ENCODE results near the gene PGGHG. TPM values are rescaled to one million over a fixed set of nuclear protein-coding genes. Genes with fewer than 3 reads are reported as not detected.

Gene PGGHG
- total RNA-seq (2016; rRNA removed; fragmentation: Illumina TruSeq; extraction: Trizol) (1.5 and 5.9 TPM in 2 replicates), polyA plus RNA-seq (2011; rRNA removed) (14.8 and 17.4 TPM in 2 replicates), polyA minus RNA-seq (2011; rRNA and poly(A)+ RNA removed; ENCODE audit: low replicate concordance) (2.9 and 7.7 TPM in 2 replicates), Bru-seq, nascent RNA (percentile 46 among the genes with signal in this experiment), BruChase-seq, experiment 1, labeled RNA remaining after a 6-hour chase (percentile 56 among the genes with signal in this experiment), BruChase-seq, experiment 2, labeled RNA remaining after a 2-hour chase (percentile 44 among the genes with signal in this experiment)
- 0.51 and 0.79 TPM in 2 replicates for total RNA-seq (2016; cell fraction: cytosol; rRNA removed; fragmentation: Illumina TruSeq; extraction: Trizol; ENCODE audit: low read depth)
- total RNA-seq (2016; cell fraction: insoluble cytoplasmic fraction; rRNA removed; fragmentation: Illumina TruSeq; extraction: Trizol) = 1.7 and 6.0 TPM in 2 replicates
- total RNA-seq (2016; cell fraction: membrane; rRNA removed; fragmentation: Illumina TruSeq; extraction: Trizol) = 0.96 and 1.2 TPM in 2 replicates
- 6.6 and 7.9 TPM in 2 replicates for total RNA-seq (2016; cell fraction: nucleus; rRNA removed; fragmentation: Illumina TruSeq; extraction: Trizol)
- polyA plus RNA-seq (2011; cell fraction: cytosol; rRNA removed) = 2.8 and 4.0 TPM in 2 replicates
- 254 and 355 TPM in 2 replicates for polyA plus RNA-seq (2011; cell fraction: nucleus; rRNA removed)
- polyA plus RNA-seq (2012) = 11.4 and 16.7 TPM in 2 replicates
- polyA plus RNA-seq (2016; cell fraction: cytosol; fragmentation: Illumina TruSeq; extraction: Trizol; ENCODE audit: low read depth) = 0.29 and 0.37 TPM in 2 replicates
- polyA plus RNA-seq (2016; cell fraction: insoluble cytoplasmic fraction; fragmentation: Illumina TruSeq; extraction: Trizol; ENCODE audit: low read depth) = 1.6 and 2.4 TPM in 2 replicates
- 0.88 and 1.1 TPM in 2 replicates for polyA plus RNA-seq (2016; cell fraction: membrane; fragmentation: Illumina TruSeq; extraction: Trizol; ENCODE audit: low read depth)
- polyA plus RNA-seq (2016; cell fraction: nucleus; fragmentation: Illumina TruSeq; extraction: Trizol; ENCODE audit: insufficient read depth, low read depth) = 30.4 and 30.9 TPM in 2 replicates
- 1.9 and 2.7 TPM in 2 replicates for polyA minus RNA-seq (2011; cell fraction: cytosol; rRNA and poly(A)+ RNA removed)
- 13.7 and 13.8 TPM in 2 replicates for polyA minus RNA-seq (2011; cell fraction: nucleus; rRNA and poly(A)+ RNA removed)
- long read RNA-seq, experiment 1 = 0 reads
- long read RNA-seq, experiment 2, partial matches to known transcripts = 3 of 14 reads
- long read RNA-seq, experiment 2, other reads (novel, unspliced or antisense) = 10 of 14 reads

DNA sequence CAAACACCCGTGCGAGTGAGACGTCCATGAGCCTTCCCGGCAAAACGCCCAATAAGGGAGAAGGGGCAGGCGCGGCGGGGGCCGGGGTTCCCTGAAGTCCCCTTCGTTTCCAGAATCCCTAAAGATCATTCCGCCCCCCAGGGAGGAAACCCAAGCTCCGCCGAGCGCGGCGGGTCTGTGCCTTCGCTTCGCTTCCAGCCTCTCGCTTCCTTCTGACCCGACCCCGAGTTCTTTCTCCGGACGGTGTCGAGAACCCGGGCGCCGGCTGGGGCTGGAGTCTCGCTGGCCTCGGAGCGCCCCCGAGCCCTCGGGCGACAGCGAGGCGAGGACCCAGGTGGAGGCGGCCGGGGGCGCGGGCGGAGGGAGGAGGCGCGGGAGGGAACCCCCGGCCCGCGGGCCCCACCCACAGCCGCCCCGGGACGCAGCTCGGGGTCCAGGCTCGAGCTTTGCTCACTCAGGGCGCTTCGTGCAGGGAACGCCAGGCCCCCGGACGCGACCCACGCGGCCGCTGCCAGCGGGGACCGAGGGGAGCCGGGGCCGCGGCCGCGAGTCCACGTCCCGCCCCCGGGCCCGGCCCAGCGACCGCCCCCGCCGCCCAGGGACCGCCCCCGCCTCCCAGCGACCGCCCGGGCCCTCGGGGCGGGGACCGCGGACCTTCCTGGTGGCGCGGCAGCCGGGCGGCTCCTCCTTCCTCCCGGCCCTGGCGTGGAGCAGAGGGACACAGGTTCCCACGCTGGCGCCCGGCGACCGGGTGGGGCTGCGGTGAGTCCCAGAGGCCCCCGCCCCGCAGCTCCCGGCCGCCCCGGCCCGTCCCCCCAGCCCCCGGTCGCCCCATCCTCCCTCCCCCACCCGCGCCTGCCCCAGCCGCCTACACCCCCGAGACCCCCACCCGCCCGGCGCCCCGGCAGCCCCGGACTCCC is at the start of gene PGGHG:
TSS of gene PGGHG (plus strand) at position 649 of the 920 bp plus-strand sequence. CDS start 691 bp downstream, outside the sequence.
- intact Hi-C loops (cut with micrococcal nuclease; ENCODE audit: unreplicated experiment) = no loop called here
- 0 out of 5 replicates have a peak, but pooled peaks cover 0 to 2% of the 10 kb centered on the region in 2 experiments for H3K36me3 ChIP-seq (replicated peaks in 1 of 2; ENCODE audit: control insufficient read depth in 1 of 2, insufficient read depth in 2 of 2, low read length in 2 of 2)
- peaks cover 40% of the 10 kb centered on the region for H3K4me1 ChIP-seq (ENCODE audit: insufficient read depth, low read length)
- H3K27ac ChIP-seq (ENCODE audit: extremely low read length, insufficient read depth, low read length) = no peak within 1 kb of the TSS
- in situ Hi-C loops (cut with HindIII; ENCODE audit: extremely low pct_ligation_motif_present, low pct_unique_long_range_greater_than_20kb) = no loop called here
- peaks cover 5 to 45% of the 10 kb centered on the region in 2 experiments; a peak in 4 of 5 replicates for H3K27me3 ChIP-seq (ENCODE audit: control insufficient read depth in 1 of 2, insufficient read depth in 2 of 2, low read length in 2 of 2)
- ChIA-PET CTCF (ENCODE audit: low intra/inter-chr PET ratio, low total read pairs) (no interaction called here), POLR2A (no interaction called here)
- DNase-seq (ENCODE audit: low spot score) (no peak), ATAC-seq (peak; percentile 54), FAIRE-seq (no peak)
- no TSS peak for BruUV-seq (replicated peaks)
- H3K9ac ChIP-seq (ENCODE audit: insufficient read depth, low read depth, low read length) = peak within 1 kb of the TSS; percentile 56; the same call in 1 of the 2 replicates
- no peaks in the 10 kb centered on the region for H3K9me3 ChIP-seq (ENCODE audit: low read length)
- H3K4me2 ChIP-seq (ENCODE audit: low read depth, low read length) = peak within 1 kb of the TSS; percentile 95
- no peak within 1 kb of the TSS for H2AFZ ChIP-seq (ENCODE audit: low read length)
- WGBS (ENCODE audit: low lambda C conversion rate) = 0% methylated on average over 7 of the region's 112 CpGs
- no peaks in the 10 kb centered on the region for H3K79me2 ChIP-seq (ENCODE audit: insufficient read depth, low read length)
- peak within 1 kb of the TSS; percentile 50 to 75 (median 58); a peak in 5 of 6 replicates for H3K4me3 ChIP-seq (replicated peaks in 1 of 3; ENCODE audit: insufficient read depth in 1 of 3, low read depth in 2 of 3, low read length in 3 of 3)
- no peaks in the 10 kb centered on the region for H4K20me1 ChIP-seq (ENCODE audit: insufficient read depth, low read length)
- 0 out of 2 replicates have a peak, but pooled peaks have one; percentile 30 for TF ChIP-seq ZNF160 (CRISPR knock-in tag; IDR thresholded peaks at IDR 0.05)
- TF ChIP-seq MLLT10 (CRISPR knock-in tag; IDR thresholded peaks at IDR 0.05) = no peak
- TF ChIP-seq ZNF350 (CRISPR knock-in tag; IDR thresholded peaks at IDR 0.05; ENCODE audit: borderline replicate concordance, low read depth) = 0 out of 2 replicates have a peak, but pooled peaks have one; percentile 39
- TF ChIP-seq, protein P1, sequence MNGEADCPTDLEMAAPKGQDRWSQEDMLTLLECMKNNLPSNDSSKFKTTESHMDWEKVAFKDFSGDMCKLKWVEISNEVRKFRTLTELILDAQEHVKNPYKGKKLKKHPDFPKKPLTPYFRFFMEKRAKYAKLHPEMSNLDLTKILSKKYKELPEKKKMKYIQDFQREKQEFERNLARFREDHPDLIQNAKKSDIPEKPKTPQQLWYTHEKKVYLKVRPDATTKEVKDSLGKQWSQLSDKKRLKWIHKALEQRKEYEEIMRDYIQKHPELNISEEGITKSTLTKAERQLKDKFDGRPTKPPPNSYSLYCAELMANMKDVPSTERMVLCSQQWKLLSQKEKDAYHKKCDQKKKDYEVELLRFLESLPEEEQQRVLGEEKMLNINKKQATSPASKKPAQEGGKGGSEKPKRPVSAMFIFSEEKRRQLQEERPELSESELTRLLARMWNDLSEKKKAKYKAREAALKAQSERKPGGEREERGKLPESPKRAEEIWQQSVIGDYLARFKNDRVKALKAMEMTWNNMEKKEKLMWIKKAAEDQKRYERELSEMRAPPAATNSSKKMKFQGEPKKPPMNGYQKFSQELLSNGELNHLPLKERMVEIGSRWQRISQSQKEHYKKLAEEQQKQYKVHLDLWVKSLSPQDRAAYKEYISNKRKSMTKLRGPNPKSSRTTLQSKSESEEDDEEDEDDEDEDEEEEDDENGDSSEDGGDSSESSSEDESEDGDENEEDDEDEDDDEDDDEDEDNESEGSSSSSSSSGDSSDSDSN (CRISPR knock-in tag; IDR thresholded peaks at IDR 0.05) = 0 out of 2 replicates have a peak, but pooled peaks have one; percentile 28
- TF ChIP-seq YY1 (IDR thresholded peaks at IDR 0.05; ENCODE audit: insufficient read depth, insufficient replicate concordance, low read depth, low read length) = no peak
- 0 out of 2 replicates have a peak, but pooled peaks have one; percentile 5 for TF ChIP-seq GABPB1 (CRISPR knock-in tag; IDR thresholded peaks at IDR 0.05)
- 0 out of 2 replicates have a peak, but pooled peaks have one; percentile 66 for TF ChIP-seq MTF2 (CRISPR knock-in tag; IDR thresholded peaks at IDR 0.05; ENCODE audit: borderline replicate concordance)
- no peak for TF ChIP-seq PRPF4 (IDR thresholded peaks at IDR 0.05; ENCODE audit: low read depth, low read length, poor library complexity, severe bottlenecking)
- no peak for TF ChIP-seq ZNF10 (CRISPR knock-in tag; IDR thresholded peaks at IDR 0.05; ENCODE audit: borderline replicate concordance, low read depth)
- TF ChIP-seq ZFY (CRISPR knock-in tag; IDR thresholded peaks at IDR 0.05) = peak; percentile 8; the same call in 1 of the 2 replicates
- TF ChIP-seq ZNF33A (CRISPR knock-in tag; IDR thresholded peaks at IDR 0.05; ENCODE audit: borderline replicate concordance) = no peak
- TF ChIP-seq ZNF260 (CRISPR knock-in tag; IDR thresholded peaks at IDR 0.05; ENCODE audit: borderline replicate concordance, low read depth) = no peak
- no peak for TF ChIP-seq ZNF333 (CRISPR knock-in tag; IDR thresholded peaks at IDR 0.05; ENCODE audit: borderline replicate concordance)
- TF ChIP-seq CBX2 (IDR thresholded peaks at IDR 0.05; ENCODE audit: low read depth, low read length) = no peak
- no peak for TF ChIP-seq CBX2 (CRISPR knock-in tag; IDR thresholded peaks at IDR 0.05; ENCODE audit: low read depth)
- no peak for TF ChIP-seq ZNF3 (CRISPR knock-in tag; IDR thresholded peaks at IDR 0.05)
